GM18868 (cell line): ENCODE measurements around the gene BCR.

Source experiments
- ATAC-seq: cut with Tn5 transposase; IDR thresholded peaks from one replicate; pipeline ENCODE4 v1.9.1; 2021; ENCODE audit warnings: mild to moderate bottlenecking, moderate library complexity; ENCODE audit not compliant: unreplicated experiment

Gene BCR

GRCh38 chr22:23193882-23194281, 13.6 kb downstream of the BCR start:
- ATAC-seq: no peak

GRCh38 chr22:23196165-23196564, 15.9 kb downstream of the BCR start:
- no peak for ATAC-seq

GRCh38 chr22:23197836-23198235, 17.5 kb downstream of the BCR start:
- ATAC-seq: no peak

GRCh38 chr22:23199159-23199558, 18.9 kb downstream of the BCR start:
- ATAC-seq: no peak

- no peak for ATAC-seq
Observed at GRCh38 chr22:23200898-23201297, 20.6 kb downstream of the BCR start.

GRCh38 chr22:23202812-23203451, 22.6 kb downstream of the BCR start:
- no peak for ATAC-seq

- no peak for ATAC-seq
Observed at GRCh38 chr22:23203452-23204124, 23.3 kb downstream of the BCR start.

GRCh38 chr22:23204125-23204488, 23.8 kb downstream of the BCR start:
- ATAC-seq: no peak

GRCh38 chr22:23204541-23205157, 24.3 kb downstream of the BCR start:
- no peak for ATAC-seq

- no peak for ATAC-seq
Observed at GRCh38 chr22:23205339-23206049, 25.2 kb downstream of the BCR start.

GRCh38 chr22:23206915-23207314, 26.6 kb downstream of the BCR start:
- ATAC-seq: no peak

GRCh38 chr22:23207729-23208393, 27.6 kb downstream of the BCR start:
- ATAC-seq: no peak

- no peak for ATAC-seq
Observed at GRCh38 chr22:23210428-23211170, 30.3 kb downstream of the BCR start.

GRCh38 chr22:23211622-23212021, 31.3 kb downstream of the BCR start:
- ATAC-seq: no peak

- ATAC-seq: no peak
Observed at GRCh38 chr22:23212061-23213021, 32.0 kb downstream of the BCR start.

- ATAC-seq: no peak
Observed at GRCh38 chr22:23213022-23213555, 32.8 kb downstream of the BCR start.

GRCh38 chr22:23213581-23214334, 33.4 kb downstream of the BCR start:
- no peak for ATAC-seq

- ATAC-seq: no peak
Observed at GRCh38 chr22:23214398-23214797, 34.1 kb downstream of the BCR start.
